ENCODE results near the gene STAT5A.

- TF ChIP-seq POLR2A (IDR thresholded peaks at IDR 0.05) (no peak), CTCF (IDR thresholded peaks at IDR 0.05) (no peak)
These were observed 58.2 kb downstream of the STAT5A start for GRCh38 chr17:42346481-42346880.
